K562 (cell line): ENCODE data around the gene CFAP141. TPM values are rescaled to one million over a fixed set of nuclear protein-coding genes. Genes with fewer than 3 reads are reported as not detected.

Experiments
- CBX1 ChIP-seq: sonication (generic); IDR thresholded peaks from 2 replicates; pipeline ENCODE4 v1.6.1; 2016; ENCODE audit warnings: antibody characterized with exemption, low read depth, mild to moderate bottlenecking
- GABPA ChIP-seq: fragments of 200-800 bp; sonication (Bioruptor generic); conservative IDR thresholded peaks from 2 replicates; pipeline ENCODE4 v1.6.1; 2016; ENCODE audit warnings: low read depth, missing genetic modification characterization, missing compliant biosample characterization
- GTF3C2 ChIP-seq: IDR thresholded peaks from 3 replicates; pipeline ENCODE4 v1.6.1; 2011; ENCODE audit warnings: borderline replicate concordance, mild to moderate bottlenecking, moderate library complexity; ENCODE audit not compliant: insufficient read length; ENCODE audit errors: extremely low read depth
- NFRKB ChIP-seq: fragments of 450-650 bp; IDR thresholded peaks from 2 replicates; pipeline ENCODE4 v1.6.1; 2016; ENCODE audit warnings: low read depth
- TSHZ1 ChIP-seq: fragments of 250-450 bp; sonication (Bioruptor Pico); IDR thresholded peaks from 2 replicates; pipeline ENCODE4 v1.4.0; 2020; ENCODE audit warnings: mild to moderate bottlenecking, moderate library complexity
- polyA plus RNA-seq, 8 experiments: library from polyadenylated mRNA; depleted of rRNA in 4 of 8; stranded (reverse) in 5 of 8; unstranded in 3 of 8; fragments of >200 nt; fragmentation: Nextera tagmentation in 2 of 8; fragmentation: Illumina TruSeq in 1 of 8; extraction: Ambion mirVana in 2 of 8; extraction: Trizol in 1 of 8; gene quantifications; 2 replicates each; pipeline versions ENCODE4 v1.2.1 to v1.2.3, GENCODE V29; 2011 to 2014; ENCODE audit warnings: inconsistent platforms in 1 of 8, missing spikeins in 1 of 8
- total RNA-seq, 7 experiments: library from RNA; depleted of rRNA in 6 of 7; stranded (reverse); fragments of >200 nt in 6 of 7; fragmentation: Illumina TruSeq in 2 of 7; extraction: Trizol in 2 of 7; gene quantifications; 2 replicates each; pipeline versions ENCODE4 v1.2.1 to v1.2.3, GENCODE V29; 2011 to 2021; ENCODE audit warnings: low replicate concordance in 1 of 7
- TF ChIP-seq, protein P1 (sequence below): sonication (generic); formaldehyde crosslinking; IDR thresholded peaks from 2 replicates; pipeline ENCODE4 v1.8.1; 2022; ENCODE audit warnings: missing genetic modification reagents

Gene CFAP141
- total and polyA plus RNA-seq, 9 of the 15 experiments (the other 6 are each of a cell fraction or from before 2014, with no cell fraction given): not detected

DNA sequence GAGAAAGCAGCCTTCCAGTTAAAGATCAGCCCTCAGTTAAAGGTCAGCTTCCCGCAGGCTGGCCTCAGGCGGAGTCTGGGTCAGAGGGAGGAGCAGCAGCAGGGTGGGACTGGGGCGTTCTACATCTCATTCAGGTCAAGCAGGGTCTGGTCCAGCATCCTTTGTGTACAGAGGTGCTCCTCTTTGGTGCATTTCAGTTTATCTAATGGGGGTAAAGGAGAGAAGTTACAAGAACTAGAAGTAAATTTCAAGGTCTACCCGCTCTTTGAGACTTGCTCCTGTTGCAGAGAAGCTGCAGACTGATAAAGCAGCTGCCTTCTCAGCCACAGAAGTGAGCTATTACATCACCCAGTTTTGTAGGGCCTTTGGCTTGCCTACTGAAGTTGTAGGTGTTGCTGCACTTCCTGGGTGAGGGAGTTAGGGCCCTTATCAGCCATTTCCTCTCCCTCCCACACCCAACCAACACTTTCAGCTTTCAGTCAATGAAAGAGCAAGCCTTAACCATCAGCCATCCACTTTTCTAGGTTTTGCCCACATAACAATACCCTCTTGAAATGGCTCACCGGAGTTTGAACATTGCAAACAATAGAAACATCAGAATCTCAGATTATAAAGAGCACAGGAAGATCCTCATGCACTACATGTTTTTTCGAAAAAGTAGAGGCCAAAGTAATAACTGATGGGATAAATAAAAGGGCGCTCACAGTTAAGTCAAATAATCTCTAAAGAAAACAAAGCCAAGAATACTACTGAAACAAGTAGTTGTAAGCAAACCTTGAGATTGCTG lies 48.4 kb downstream of the CFAP141 start (continued):
- TF ChIP-seq TSHZ1 (no peak), GABPA (tag) (peak; percentile 80), CBX1 (no peak), NFRKB (peak; percentile 53; the same call in 1 of the 2 replicates), GTF3C2 (no peak)
- TF ChIP-seq, protein P1, sequence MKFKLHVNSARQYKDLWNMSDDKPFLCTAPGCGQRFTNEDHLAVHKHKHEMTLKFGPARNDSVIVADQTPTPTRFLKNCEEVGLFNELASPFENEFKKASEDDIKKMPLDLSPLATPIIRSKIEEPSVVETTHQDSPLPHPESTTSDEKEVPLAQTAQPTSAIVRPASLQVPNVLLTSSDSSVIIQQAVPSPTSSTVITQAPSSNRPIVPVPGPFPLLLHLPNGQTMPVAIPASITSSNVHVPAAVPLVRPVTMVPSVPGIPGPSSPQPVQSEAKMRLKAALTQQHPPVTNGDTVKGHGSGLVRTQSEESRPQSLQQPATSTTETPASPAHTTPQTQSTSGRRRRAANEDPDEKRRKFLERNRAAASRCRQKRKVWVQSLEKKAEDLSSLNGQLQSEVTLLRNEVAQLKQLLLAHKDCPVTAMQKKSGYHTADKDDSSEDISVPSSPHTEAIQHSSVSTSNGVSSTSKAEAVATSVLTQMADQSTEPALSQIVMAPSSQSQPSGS (CRISPR knock-in tag): no peak
- TF ChIP-seq, all 486 proteins: peak for 155
